Endothelial cell (in vitro differentiated cells): ENCODE data around the gene KY. TPM values are rescaled to one million over a fixed set of nuclear protein-coding genes. Genes with fewer than 3 reads are reported as not detected.

Source experiments
- DNase-seq: peaks from one replicate; pipeline ENCODE4 v3.0.0; 2021; ENCODE audit warnings: low spot score
- H3K27ac Mint-ChIP-seq: one replicate; pipeline ENCODE4 v1.8.0; 2021; ENCODE audit warnings: mixed read lengths, inconsistent platforms; ENCODE audit not compliant: unreplicated experiment
- H3K27me3 Mint-ChIP-seq: one replicate; pipeline ENCODE4 v1.8.0; 2021; ENCODE audit warnings: mild to moderate bottlenecking, moderate library complexity, mixed read lengths, inconsistent platforms; ENCODE audit not compliant: unreplicated experiment
- H3K36me3 Mint-ChIP-seq: one replicate; pipeline ENCODE4 v1.8.0; 2021; ENCODE audit warnings: mild to moderate bottlenecking, low read depth, mixed read lengths, inconsistent platforms; ENCODE audit not compliant: unreplicated experiment
- H3K4me1 Mint-ChIP-seq: one replicate; pipeline ENCODE4 v1.8.0; 2021; ENCODE audit warnings: mild to moderate bottlenecking, mixed read lengths, inconsistent platforms; ENCODE audit not compliant: unreplicated experiment
- H3K4me3 Mint-ChIP-seq: one replicate; pipeline ENCODE4 v1.8.0; 2021; ENCODE audit warnings: mild to moderate bottlenecking, mixed read lengths, inconsistent platforms; ENCODE audit not compliant: unreplicated experiment
- H3K9me3 Mint-ChIP-seq: one replicate; pipeline ENCODE4 v1.8.0; 2021; ENCODE audit warnings: mixed read lengths, inconsistent platforms; ENCODE audit not compliant: unreplicated experiment
- CTCF ChIP-seq: fragments of 200-600 bp; sonication (generic); IDR thresholded peaks from one replicate; pipeline ENCODE4 v1.5.0; 2021; ENCODE audit warnings: antibody characterized with exemption; ENCODE audit not compliant: unreplicated experiment
- total RNA-seq: library from RNA; stranded (reverse); fragmentation: NEBNext Ultra II Directional; extraction: Animal tissue kit (Norgen Biotek cat#: 25700); gene quantifications from one replicate; pipeline ENCODE4 v1.2.1, GENCODE V29; 2021; ENCODE audit not compliant: unreplicated experiment

KY gene
- total RNA-seq, 1 donor from 2014 or later: not detected

DNA sequence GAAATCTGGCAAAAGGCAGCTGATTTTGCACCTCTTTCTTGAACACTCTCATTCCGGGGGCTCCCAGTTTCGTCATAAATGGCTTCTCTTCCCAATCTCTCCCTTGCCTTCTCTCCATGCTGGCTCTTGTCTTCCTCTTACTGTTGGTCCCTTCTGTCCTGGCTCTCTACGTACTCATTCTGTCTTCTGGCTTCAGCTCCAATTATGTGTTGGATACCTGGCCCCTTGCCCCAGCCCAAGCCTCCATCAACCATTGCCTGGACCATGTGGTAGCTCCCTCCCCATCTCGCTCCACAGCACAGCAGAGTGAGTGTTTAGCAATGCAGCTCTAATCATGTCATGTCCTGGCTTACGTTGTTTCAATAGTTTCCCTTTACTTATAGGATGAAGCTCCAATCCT lies 21.7 kb upstream of the KY start:
- H3K9me3 Mint-ChIP-seq: no peaks in the 10 kb centered on the region
- no peak overlapping the region for H3K4me3 Mint-ChIP-seq
- DNase-seq: no peak
- H3K27ac Mint-ChIP-seq: no peak overlapping the region
- H3K27me3 Mint-ChIP-seq: peaks cover 7% of the 10 kb centered on the region
- no peak for TF ChIP-seq CTCF
- no peaks in the 10 kb centered on the region for H3K4me1 Mint-ChIP-seq
- peaks cover 18% of the 10 kb centered on the region for H3K36me3 Mint-ChIP-seq

DNA sequence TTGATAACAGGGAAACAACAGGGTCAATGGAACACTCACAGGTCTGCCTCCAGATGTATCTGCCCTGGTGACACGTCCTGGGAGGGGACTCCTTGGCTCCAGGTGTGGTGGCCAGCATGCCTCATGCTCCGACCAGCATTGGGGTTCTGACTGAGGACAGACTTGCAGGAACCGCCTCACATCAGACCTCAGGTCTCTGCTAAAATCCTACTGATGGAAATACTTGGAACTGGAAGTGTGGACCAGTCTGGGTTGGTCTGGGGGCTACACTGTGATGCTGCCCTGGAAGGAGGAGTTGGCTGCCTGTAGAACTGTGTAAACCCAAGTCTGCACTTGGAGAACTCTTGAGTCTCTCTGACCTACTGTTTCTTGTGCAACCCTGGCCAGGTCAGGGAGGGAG lies 17.1 kb upstream of the KY start:
- DNase-seq: no peak
- H3K4me1 Mint-ChIP-seq: peaks cover 2% of the 10 kb centered on the region
- H3K27me3 Mint-ChIP-seq: peaks cover 5% of the 10 kb centered on the region
- no peaks in the 10 kb centered on the region for H3K9me3 Mint-ChIP-seq
- no peak overlapping the region for H3K27ac Mint-ChIP-seq
- no peak for TF ChIP-seq CTCF
- no peak overlapping the region for H3K4me3 Mint-ChIP-seq
- H3K36me3 Mint-ChIP-seq: peaks cover 4% of the 10 kb centered on the region

DNA sequence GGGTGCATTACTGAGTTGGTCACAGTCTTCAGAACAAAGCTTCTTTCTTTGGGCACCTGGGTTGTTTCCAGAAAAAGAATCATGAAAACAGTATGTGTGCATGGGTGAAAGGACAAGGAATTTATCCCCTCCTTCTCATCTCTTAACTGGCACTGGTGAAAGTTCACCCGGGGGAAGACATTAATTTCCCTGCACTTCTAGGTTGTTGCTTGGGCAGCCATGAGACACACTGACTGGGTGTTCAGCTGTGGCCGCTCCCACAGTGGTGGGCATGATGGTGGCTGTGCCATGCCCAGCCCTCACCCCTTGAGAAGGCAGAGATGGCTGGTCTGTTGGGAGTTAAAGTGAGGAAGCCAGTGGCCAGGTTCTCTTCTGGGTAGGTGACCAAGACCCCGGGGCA lies 16.6 kb upstream of the KY start:
- Mint-ChIP-seq H3K4me3 (no peak overlapping the region), H3K27me3 (peaks cover 7% of the 10 kb centered on the region), H3K36me3 (peaks cover 3% of the 10 kb centered on the region), H3K27ac (no peak overlapping the region), H3K4me1 (peaks cover 2% of the 10 kb centered on the region), H3K9me3 (no peaks in the 10 kb centered on the region)
- no peak for TF ChIP-seq CTCF
- DNase-seq: no peak

GRCh38 chr3:134666885-134667284 lies 16.1 kb upstream of the KY start:
- no peak overlapping the region for H3K4me3 Mint-ChIP-seq
- H3K9me3 Mint-ChIP-seq: no peaks in the 10 kb centered on the region
- H3K4me1 Mint-ChIP-seq: peaks cover 2% of the 10 kb centered on the region
- DNase-seq: no peak
- no peak for TF ChIP-seq CTCF
- peaks cover 7% of the 10 kb centered on the region for H3K27me3 Mint-ChIP-seq
- H3K36me3 Mint-ChIP-seq: peaks cover 3% of the 10 kb centered on the region
- H3K27ac Mint-ChIP-seq: no peak overlapping the region

DNA sequence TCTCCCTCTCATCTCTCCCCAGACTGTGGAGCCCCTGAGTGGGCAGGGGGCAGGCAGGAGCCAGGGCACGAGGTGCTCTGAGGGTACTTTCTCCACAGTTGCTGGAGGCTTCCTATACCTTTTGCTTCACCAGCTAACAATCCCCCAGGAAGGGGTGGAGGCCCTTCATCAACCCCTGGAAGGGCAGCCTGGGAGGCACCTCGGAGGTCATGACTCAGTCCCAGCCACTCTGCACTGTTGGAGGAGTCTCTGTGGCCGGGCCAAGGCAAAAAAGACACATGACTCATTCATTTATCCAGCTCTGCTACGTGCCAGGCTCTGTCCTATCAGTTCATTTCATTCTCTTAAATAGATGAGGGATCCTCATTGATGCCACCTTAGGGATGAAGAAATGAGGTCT lies 15.6 kb upstream of the KY start:
- Mint-ChIP-seq H3K4me1 (peaks cover 4% of the 10 kb centered on the region), H3K9me3 (no peaks in the 10 kb centered on the region), H3K4me3 (no peak overlapping the region), H3K27me3 (peaks cover 7% of the 10 kb centered on the region), H3K36me3 (peaks cover 3% of the 10 kb centered on the region), H3K27ac (no peak overlapping the region)
- no peak for DNase-seq
- no peak for TF ChIP-seq CTCF
